SHP77 treated with DMSO at 0.1 percent for 48 hours (cell line): ENCODE results near the gene LPP.

Experiments used
- DNase-seq: peaks from one replicate; lab custom pipeline; 2025; lab: John Stamatoyannopoulos, UW

LPP gene

GRCh38 chr3:188792793-188793192 lies 638.8 kb downstream of the LPP start:
- DNase-seq, result no peak

GRCh38 chr3:188796122-188796631 lies 642.2 kb downstream of the LPP start:
- no peak for DNase-seq

DNA sequence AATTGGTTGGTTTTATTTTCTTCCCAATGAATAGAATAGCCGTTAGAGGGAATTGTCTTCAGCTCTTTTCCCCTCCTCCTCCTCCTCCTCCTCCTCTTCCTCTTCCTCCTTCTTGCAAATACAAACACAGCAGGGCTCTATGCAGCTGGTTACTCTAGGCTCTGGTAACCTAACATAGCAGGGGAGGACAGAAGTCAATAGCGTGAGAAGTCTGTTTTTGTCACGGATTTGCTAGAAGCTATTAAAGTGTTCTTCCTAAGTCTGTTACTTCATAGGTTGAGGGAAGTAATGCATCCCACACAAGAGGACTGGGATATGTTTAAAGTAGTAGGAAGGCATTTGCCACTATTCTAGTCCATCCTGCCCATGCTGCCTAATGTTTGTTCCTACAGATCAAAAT lies 643.1 kb downstream of the LPP start:
- no peak for DNase-seq

DNA sequence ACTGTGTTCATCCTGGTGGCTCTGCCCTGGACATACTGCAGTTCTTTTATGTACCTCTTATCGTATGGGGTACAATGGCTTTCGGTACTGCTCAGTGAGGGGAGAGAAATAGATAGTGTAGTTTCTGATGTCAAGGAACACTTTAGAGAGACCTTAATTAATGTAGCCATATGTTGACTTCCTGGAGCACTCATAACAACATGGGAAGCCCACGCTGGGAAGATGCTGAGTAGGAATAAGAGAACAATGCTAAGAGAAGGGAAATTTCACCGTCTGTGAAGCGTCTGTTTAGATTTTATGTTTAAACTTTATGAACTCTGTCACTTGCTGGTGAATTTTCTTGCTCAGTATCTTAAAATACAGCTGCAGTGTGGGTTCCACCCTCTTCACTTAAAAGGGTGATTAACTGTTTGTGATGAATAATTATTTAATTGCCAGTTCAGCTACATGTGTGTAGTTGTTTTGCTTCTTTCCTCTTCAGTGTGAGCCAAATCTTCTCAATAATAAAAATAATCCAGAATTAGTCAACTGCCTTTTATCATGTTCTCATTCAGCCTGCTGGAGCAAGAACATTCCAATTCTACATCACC lies 644.7 kb downstream of the LPP start:
- no peak for DNase-seq

- DNase-seq, result no peak
These were observed 647.4 kb downstream of the LPP start for GRCh38 chr3:188801393-188801792.

DNA sequence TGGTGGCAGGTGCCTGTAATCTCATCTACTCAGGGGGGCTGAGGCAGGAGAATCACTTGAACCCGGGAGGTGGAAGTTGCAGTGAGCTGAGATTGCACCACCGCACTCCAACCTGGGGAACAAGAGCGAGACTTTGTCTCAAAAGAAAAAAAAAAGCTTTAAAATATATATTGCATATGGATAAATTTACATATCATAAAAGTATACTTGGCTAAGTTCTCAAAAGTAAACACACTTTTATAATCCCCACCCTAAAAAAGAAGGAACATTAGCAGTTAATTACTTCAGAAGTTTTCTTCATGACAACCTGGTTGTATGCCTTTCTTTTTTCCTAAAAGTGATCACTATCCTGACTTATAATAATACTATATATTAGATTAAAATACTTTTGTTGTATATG lies 648.7 kb downstream of the LPP start:
- no peak for DNase-seq

DNA sequence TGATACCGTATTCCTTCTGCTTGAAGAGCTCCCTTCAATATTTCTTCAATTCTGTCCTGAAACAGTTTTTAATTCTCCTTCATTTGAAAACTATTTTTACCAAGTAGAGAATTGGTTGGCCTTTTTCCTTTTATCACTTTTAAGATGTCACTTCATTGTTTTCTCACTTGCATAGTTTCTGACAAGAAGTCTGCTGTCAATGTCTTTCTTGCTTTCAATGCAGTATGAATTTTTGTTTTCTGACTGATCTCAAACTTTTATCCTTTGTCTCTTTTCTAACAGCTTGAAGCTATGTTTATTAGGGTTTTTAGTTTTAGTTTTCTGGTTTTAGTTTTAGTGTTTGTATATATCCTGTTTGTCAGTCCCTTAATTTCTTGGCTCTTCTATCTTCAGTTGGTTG lies 653.0 kb downstream of the LPP start:
- DNase-seq, result no peak

GRCh38 chr3:188812198-188812597 lies 658.2 kb downstream of the LPP start:
- DNase-seq, result no peak

DNA sequence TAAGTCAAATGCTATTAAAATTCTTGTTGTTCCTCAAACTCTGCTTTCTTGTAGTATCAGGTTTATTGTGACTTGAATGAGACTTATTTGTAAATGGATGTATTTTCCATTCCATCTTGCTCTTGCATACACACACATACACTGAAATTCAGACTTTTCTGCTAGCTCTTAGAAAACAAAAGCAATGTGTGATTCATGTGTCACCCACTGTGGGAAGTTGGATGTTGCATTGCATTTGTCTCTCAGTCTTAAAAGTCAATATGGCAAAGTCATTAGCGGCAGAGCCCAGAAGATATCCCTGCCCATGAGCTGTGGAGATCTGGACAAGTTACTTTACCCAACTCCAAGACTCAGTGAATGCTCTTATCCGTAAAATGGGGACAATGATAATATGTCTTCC lies 660.6 kb downstream of the LPP start:
- DNase-seq, result no peak

DNA sequence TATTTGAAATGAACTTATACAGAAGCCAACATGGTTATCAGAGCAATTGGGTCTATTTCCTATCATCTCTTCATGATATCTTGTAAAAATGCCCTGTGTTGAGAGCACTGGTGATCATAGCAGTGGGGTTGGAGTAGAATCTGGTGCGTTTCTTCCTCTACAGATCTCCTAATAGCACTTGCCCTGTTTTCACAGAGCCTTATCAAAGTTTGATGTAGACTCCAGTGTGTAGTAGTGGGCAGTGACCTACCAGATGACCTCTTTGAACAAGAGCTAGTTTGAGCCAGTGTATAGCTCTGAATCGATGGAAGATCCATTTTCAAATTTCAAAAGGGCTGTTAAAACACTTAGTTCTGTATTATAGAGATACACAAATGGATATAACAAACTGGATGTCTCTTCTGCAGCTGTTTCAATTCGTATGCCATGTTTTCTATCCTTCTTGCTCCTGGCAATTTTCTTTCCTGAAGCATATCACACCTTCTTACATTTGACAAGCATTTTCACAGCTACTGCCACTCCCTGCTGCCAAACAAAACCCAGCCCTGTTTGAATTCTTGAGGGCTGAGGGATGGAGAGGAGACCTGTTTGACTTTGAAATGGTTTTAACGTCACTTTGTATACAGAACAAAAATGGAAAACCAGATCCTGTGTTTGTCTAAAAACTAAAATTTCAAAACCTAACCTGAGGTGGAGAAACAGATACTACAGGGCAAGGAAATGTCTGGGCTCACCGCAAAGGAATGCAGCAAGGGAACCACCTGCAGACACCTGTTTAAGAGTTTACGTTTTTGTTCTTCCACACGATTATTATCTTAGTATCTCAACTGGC lies 663.4 kb downstream of the LPP start:
- no peak for DNase-seq

DNA sequence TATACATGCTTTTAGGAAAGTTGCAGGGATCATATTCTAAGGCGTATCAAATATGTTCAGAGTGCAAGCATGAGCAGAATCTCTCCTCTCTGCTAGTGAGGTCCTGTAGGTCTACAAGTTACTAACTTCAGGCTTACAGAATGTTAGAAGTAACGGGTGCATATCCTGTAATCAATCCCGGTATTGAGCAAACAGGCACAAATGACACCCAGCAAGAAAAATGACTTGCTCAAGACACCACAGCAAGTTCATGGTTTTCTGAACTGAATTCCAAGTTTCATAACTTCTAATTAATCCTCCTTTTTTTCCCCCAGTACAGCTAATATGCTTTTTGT lies 663.9 kb downstream of the LPP start:
- DNase-seq, result no peak

- DNase-seq, result no peak
These were observed 664.3 kb downstream of the LPP start for GRCh38 chr3:188818282-188818681.

DNA sequence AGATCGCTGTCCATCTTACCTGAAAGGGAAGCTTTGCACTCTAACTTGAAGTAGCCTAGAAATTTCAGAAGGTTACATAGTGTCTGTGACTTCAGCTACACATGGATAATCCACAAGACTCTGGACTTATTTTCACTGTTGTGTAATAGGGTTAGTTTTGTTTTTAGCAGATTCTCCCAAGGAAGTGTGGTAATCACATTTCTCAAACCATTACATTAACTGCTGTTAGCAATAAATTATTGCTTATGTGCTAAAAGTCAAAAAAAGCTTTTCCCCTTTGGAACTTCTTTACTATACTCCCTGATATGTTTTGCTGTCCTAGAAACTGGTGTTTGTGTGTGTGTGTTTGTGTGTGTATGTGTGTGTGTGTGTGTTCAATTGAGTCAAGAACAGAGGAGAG lies 666.0 kb downstream of the LPP start:
- DNase-seq, result no peak

- DNase-seq, result no peak
These were observed 668.0 kb downstream of the LPP start for GRCh38 chr3:188822004-188822403.

DNA sequence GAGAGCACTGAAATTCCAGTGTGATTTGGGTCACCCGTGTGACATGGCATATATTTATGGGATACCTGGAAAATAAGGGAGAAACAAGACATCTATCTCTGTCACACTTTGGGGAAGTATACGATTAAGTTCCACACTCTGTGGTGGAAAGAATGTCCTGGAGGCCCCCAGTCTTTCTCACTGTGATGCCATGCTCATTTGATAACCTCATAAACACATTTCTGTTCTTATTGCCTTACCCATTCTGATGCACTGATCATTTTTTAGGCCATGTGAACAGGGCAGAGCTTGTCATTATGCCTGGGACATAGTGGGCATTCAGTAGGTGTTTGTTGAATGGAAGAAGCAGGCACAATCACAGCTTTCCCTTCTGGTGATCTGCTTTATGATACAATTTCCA lies 668.5 kb downstream of the LPP start:
- DNase-seq, result no peak

DNA sequence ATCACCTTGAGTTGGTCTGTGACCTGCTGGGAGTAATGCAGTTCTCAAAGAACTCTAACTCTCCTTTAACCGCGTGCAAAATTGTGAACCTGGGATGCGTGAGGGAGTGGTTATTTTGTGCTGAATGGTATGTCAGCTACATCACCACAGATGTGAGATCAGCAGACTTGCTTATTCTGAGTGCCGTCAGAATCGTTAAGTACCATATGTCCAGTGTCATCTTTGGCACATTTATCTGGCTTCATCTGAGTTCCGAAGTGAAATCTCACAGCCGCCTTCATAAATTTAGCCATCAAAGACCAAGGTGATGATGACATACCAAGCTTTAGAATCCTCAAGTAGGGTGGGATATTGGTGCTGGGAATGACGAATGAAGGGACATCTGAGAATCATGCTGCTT lies 670.6 kb downstream of the LPP start:
- no peak for DNase-seq

- DNase-seq, result no peak
These were observed 671.9 kb downstream of the LPP start for GRCh38 chr3:188825901-188826300.

DNA sequence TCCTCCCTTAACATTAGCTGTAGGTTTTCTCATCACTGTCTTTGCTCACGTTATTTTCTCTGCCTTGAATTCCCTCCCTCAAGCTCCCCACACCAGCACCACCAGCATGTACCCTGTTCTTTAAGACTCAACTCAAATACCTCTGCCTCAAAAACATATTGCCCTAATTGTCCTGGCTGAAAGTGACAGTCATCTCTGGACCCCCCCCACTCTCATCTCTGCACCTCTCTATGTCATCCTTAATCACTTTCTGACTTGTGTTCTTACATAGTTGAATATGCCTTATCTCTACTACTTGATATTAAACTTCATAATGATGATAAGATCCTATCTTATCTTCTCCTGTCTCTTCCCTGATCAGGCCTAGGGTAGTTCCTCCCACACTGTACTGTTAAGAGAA lies 672.6 kb downstream of the LPP start:
- no peak for DNase-seq

DNA sequence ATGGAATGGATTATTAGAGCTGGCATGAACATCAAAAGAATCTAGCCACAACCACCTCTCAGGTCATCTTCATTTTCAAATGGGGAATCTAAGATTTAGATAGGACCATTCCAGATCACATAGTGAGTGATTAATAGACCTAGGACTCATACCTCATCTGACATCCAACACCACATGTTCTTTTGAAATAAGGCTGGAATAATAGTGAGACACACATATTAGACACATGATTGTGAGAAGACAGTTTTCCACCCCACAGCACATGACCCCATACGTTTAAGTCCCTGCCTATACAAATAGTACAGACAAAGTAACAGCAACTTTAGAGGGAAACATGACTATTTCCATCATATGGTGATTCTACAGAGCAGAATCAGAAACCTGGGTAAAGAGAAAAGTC lies 673.1 kb downstream of the LPP start:
- no peak for DNase-seq

- no peak for DNase-seq
These were observed 673.6 kb downstream of the LPP start for GRCh38 chr3:188827576-188827975.

DNA sequence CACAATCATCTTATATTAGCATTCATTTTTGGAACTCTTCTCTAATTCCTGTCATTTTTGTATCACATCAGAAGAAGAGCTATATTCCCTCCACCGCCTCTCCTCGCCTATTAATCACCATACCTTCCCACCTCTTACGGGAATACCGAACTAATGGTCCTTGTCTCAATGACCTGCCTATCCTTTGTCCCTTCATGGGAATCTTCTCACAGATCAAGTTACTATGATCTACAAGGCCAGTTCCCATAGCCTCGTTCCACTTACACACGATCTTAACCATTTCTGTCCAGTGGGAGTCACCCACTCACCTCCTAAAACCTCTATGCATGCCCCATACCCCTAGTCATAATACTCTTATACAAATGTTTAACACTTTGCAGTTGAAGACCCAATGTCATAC lies 675.2 kb downstream of the LPP start:
- no peak for DNase-seq

GRCh38 chr3:188829576-188829975 lies 675.6 kb downstream of the LPP start:
- DNase-seq, result no peak

GRCh38 chr3:188830893-188831292 lies 676.9 kb downstream of the LPP start:
- no peak for DNase-seq

GRCh38 chr3:188832146-188832545 lies 678.2 kb downstream of the LPP start:
- no peak for DNase-seq
